GM12873 (cell line): Measurements from ENCODE around the gene C22orf23.

Experiments used
- TF ChIP-seq, protein P1 (sequence below): IDR thresholded peaks from 2 replicates; pipeline ENCODE4 v1.5.1; 2012; ENCODE audit warnings: low read depth, mild to moderate bottlenecking, moderate library complexity, low read length, control low read depth; ENCODE audit not compliant: insufficient read depth; ENCODE audit errors: missing control alignments

Gene C22orf23

GRCh38 chr22:37913233-37913721, 40.1 kb downstream of the C22orf23 start:
- TF ChIP-seq, protein P1, sequence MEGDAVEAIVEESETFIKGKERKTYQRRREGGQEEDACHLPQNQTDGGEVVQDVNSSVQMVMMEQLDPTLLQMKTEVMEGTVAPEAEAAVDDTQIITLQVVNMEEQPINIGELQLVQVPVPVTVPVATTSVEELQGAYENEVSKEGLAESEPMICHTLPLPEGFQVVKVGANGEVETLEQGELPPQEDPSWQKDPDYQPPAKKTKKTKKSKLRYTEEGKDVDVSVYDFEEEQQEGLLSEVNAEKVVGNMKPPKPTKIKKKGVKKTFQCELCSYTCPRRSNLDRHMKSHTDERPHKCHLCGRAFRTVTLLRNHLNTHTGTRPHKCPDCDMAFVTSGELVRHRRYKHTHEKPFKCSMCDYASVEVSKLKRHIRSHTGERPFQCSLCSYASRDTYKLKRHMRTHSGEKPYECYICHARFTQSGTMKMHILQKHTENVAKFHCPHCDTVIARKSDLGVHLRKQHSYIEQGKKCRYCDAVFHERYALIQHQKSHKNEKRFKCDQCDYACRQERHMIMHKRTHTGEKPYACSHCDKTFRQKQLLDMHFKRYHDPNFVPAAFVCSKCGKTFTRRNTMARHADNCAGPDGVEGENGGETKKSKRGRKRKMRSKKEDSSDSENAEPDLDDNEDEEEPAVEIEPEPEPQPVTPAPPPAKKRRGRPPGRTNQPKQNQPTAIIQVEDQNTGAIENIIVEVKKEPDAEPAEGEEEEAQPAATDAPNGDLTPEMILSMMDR = no peak

DNA sequence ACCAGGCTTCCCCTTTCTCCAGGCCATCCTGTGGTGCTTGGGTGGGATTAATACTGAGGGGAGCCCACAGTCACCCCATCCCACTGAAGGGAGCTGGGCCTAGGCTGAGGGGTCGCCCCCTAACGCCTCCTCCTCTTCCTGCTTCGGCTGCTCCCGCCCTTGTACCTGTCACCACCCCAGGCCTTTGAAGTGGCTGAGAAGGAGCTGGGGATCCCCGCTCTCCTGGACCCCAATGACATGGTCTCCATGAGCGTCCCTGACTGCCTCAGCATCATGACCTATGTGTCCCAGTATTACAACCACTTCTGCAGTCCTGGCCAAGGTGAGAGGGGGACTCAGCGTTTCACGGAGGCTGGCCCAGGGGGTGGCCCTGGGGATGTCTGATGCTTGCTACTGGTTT, 41.2 kb downstream of the C22orf23 start:
- TF ChIP-seq, protein P1 = no peak

DNA sequence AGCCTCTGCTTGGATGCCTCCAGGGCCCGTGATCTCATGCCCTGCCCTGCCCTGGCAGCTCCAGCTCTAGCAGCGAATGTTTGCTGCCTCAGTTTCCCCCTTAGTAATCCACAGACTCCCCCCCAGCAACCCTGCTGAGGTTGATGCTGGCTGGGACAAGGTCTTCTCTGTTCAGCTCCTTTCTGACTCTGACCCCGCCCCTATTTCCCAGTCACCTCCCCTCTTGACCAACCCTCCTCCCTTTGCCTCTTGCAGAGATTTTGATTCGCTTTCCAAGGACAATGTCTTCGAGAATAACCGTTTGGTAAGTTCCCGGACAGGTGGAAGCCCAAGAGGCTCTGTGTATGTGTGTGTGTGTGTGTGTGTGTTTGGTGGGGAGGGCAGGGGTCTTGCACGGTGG, 41.7 kb downstream of the C22orf23 start:
- TF ChIP-seq, protein P1 = no peak

DNA sequence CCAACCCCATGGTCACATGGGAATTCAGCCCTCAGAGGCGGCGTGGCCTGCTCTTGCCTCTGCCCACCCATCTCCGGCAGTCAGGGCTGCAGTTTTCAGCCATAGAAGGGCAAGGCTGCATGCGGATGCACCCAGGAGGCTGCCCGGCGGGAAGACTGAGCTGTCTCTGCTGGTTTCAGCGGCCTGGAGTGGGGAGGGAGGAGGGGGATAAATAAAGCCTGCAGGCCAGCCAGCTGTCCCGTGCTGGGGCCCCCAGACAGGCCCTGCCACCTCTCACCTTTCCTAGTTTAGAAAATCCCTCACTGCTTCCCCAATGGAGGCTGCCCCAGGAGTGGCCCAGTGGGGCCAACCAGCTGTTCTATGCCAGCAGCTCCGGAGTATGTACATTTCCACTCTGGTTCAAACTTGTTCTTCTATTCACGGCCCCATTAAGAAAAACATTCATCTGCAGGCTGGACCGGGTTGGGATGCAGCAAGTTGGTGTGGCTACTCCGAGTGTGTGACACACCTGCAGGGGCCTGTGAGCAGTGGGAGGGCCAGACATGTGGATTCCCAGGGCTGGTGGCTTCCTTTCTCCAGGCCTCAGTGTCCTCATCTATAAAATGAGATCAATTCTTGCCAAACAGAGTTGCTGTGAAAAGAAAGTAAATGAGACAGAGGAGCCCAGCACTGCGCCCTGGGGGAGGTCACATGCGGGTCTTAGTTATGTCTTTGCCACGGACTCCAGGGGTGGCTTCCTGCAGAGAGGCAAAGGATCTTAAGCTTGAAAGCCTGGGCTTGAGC, 42.3 kb downstream of the C22orf23 start:
- TF ChIP-seq, protein P1 = no peak

GRCh38 chr22:37909766-37910165, 43.6 kb downstream of the C22orf23 start:
- TF ChIP-seq, protein P1 = no peak

GRCh38 chr22:37907036-37907954, 46.1 kb downstream of the C22orf23 start:
- TF ChIP-seq, protein P1 = no peak
